Astrocyte (in vitro differentiated cells and primary cell): ENCODE results near the gene PALLD. TPM values are rescaled to one million over a fixed set of nuclear protein-coding genes. Genes with fewer than 3 reads are reported as not detected.

Source experiments
- DNase-seq: peaks from one replicate; pipeline ENCODE4 v3.0.0-alpha.2; 2010; ENCODE audit warnings: low read depth
- FAIRE-seq: peaks from 2 replicates; lab custom pipeline; 2011; peaks lifted over from hg19 to GRCh38; lab: Jason Lieb, UNC
- H2AFZ ChIP-seq: 2 replicates; pipeline ENCODE4 v1.6.0; 2012; ENCODE audit warnings: low read depth, low read length, inconsistent platforms
- H3K27ac ChIP-seq: 2 replicates; pipeline ENCODE4 v1.5.1; 2011; ENCODE audit warnings: low read depth, low read length, inconsistent platforms
- H3K27me3 ChIP-seq: 2 replicates; pipeline ENCODE4 v1.6.0; 2011; ENCODE audit warnings: low read length, inconsistent platforms; ENCODE audit not compliant: insufficient read depth
- H3K36me3 ChIP-seq: 2 replicates; pipeline ENCODE4 v1.5.1; 2011; ENCODE audit warnings: low read length, inconsistent platforms; ENCODE audit not compliant: insufficient read depth
- H3K4me1 ChIP-seq: 2 replicates; pipeline ENCODE4 v1.5.1; 2011; ENCODE audit warnings: low read length, inconsistent platforms; ENCODE audit not compliant: insufficient read depth
- H3K4me2 ChIP-seq: 2 replicates; pipeline ENCODE4 v1.6.0; 2012; ENCODE audit warnings: low read length, inconsistent platforms
- H3K4me3 ChIP-seq: 2 replicates; pipeline ENCODE4 v1.5.1; 2011; ENCODE audit warnings: low read depth, mild to moderate bottlenecking, low read length, inconsistent platforms; ENCODE audit not compliant: insufficient read depth
- H3K79me2 ChIP-seq: 2 replicates; pipeline ENCODE4 v1.6.0; 2012; ENCODE audit warnings: mild to moderate bottlenecking, low read length, inconsistent platforms; ENCODE audit not compliant: insufficient read depth
- H3K9ac ChIP-seq: 2 replicates; pipeline ENCODE4 v1.6.0; 2012; ENCODE audit warnings: mild to moderate bottlenecking, low read length, inconsistent platforms
- H3K9me3 ChIP-seq: 2 replicates; pipeline ENCODE4 v1.5.1; 2012; ENCODE audit warnings: low read depth, mild to moderate bottlenecking, low read length, inconsistent platforms; ENCODE audit not compliant: insufficient read depth
- H4K20me1 ChIP-seq: 2 replicates; pipeline ENCODE4 v1.6.0; 2012; ENCODE audit warnings: low read length, inconsistent platforms; ENCODE audit not compliant: insufficient read depth
- H3K27ac Mint-ChIP-seq: one replicate; pipeline ENCODE4 v1.8.0; 2021; ENCODE audit warnings: mild to moderate bottlenecking, mixed read lengths; ENCODE audit not compliant: unreplicated experiment
- H3K27me3 Mint-ChIP-seq: one replicate; pipeline ENCODE4 v1.8.0; 2021; ENCODE audit warnings: low read depth, mixed read lengths; ENCODE audit not compliant: unreplicated experiment
- H3K36me3 Mint-ChIP-seq: one replicate; pipeline ENCODE4 v1.8.0; 2021; ENCODE audit warnings: low read depth, mixed read lengths; ENCODE audit not compliant: unreplicated experiment
- H3K4me1 Mint-ChIP-seq: one replicate; pipeline ENCODE4 v1.8.0; 2021; ENCODE audit warnings: low read depth, mixed read lengths; ENCODE audit not compliant: unreplicated experiment
- H3K4me3 Mint-ChIP-seq: one replicate; pipeline ENCODE4 v1.8.0; 2021; ENCODE audit warnings: mild to moderate bottlenecking, moderate library complexity, mixed read lengths; ENCODE audit not compliant: unreplicated experiment
- H3K9me3 Mint-ChIP-seq: one replicate; pipeline ENCODE4 v1.8.0; 2021; ENCODE audit warnings: mild to moderate bottlenecking, mixed read lengths; ENCODE audit not compliant: unreplicated experiment
- CTCF ChIP-seq: IDR thresholded peaks from 2 replicates; pipeline ENCODE4 v1.5.1; 2011; ENCODE audit warnings: low read depth, mild to moderate bottlenecking, inconsistent platforms, low read length, moderate library complexity; ENCODE audit not compliant: insufficient read depth
- EZH2 ChIP-seq: IDR thresholded peaks from 2 replicates; pipeline ENCODE4 v1.6.1; 2012; ENCODE audit warnings: mild to moderate bottlenecking, low read length, inconsistent platforms; ENCODE audit not compliant: insufficient read depth
- total RNA-seq: library from RNA; stranded (reverse); gene quantifications from 2 replicates; pipeline ENCODE4 v1.2.1, GENCODE V29; 2021

The PALLD gene
- total RNA-seq, 1 donor from 2014 or later: 498 TPM

- FAIRE-seq: no peak
- H3K79me2 ChIP-seq: no peaks in the 10 kb centered on the region
- H3K27ac ChIP-seq: no peak overlapping the region
- no peak overlapping the region for H2AFZ ChIP-seq
- no peak overlapping the region for H3K27ac Mint-ChIP-seq
- DNase-seq: no peak
- H3K4me2 ChIP-seq: no peak overlapping the region
- no peaks in the 10 kb centered on the region for H4K20me1 ChIP-seq
- H3K36me3 Mint-ChIP-seq: peaks cover 7% of the 10 kb centered on the region
- H3K9me3 Mint-ChIP-seq: peaks cover 2% of the 10 kb centered on the region
- no peaks in the 10 kb centered on the region for H3K36me3 ChIP-seq
- H3K9me3 ChIP-seq: no peaks in the 10 kb centered on the region
- TF ChIP-seq CTCF (no peak), EZH2 (no peak)
- H3K9ac ChIP-seq: no peak overlapping the region
- peaks cover 13% of the 10 kb centered on the region for H3K4me1 ChIP-seq
- no peak overlapping the region for H3K4me3 ChIP-seq
- no peaks in the 10 kb centered on the region for H3K27me3 ChIP-seq
- peaks cover 26% of the 10 kb centered on the region for H3K4me1 Mint-ChIP-seq
- no peaks in the 10 kb centered on the region for H3K27me3 Mint-ChIP-seq
- no peak overlapping the region for H3K4me3 Mint-ChIP-seq
Measured at GRCh38 chr4:168531305-168531704, 34.5 kb downstream of the PALLD start.

- Mint-ChIP-seq H3K36me3 (no peaks in the 10 kb centered on the region), H3K4me3 (no peak overlapping the region), H3K9me3 (no peaks in the 10 kb centered on the region), H3K27me3 (no peaks in the 10 kb centered on the region), H3K4me1 (peaks cover 18% of the 10 kb centered on the region), H3K27ac (no peak overlapping the region)
- H3K4me2 ChIP-seq: no peak overlapping the region
- no peaks in the 10 kb centered on the region for H3K36me3 ChIP-seq
- TF ChIP-seq CTCF (no peak), EZH2 (no peak)
- FAIRE-seq: no peak
- no peaks in the 10 kb centered on the region for H4K20me1 ChIP-seq
- H3K4me3 ChIP-seq: no peak overlapping the region
- H3K9ac ChIP-seq: no peak overlapping the region
- no peak for DNase-seq
- H3K27me3 ChIP-seq: no peaks in the 10 kb centered on the region
- H3K4me1 ChIP-seq: peaks cover 3% of the 10 kb centered on the region
- H3K9me3 ChIP-seq: no peaks in the 10 kb centered on the region
- no peak overlapping the region for H2AFZ ChIP-seq
- no peak overlapping the region for H3K27ac ChIP-seq
- H3K79me2 ChIP-seq: no peaks in the 10 kb centered on the region
Measured at GRCh38 chr4:168534535-168534934, 37.7 kb downstream of the PALLD start.

GRCh38 chr4:168535689-168536088, 38.8 kb downstream of the PALLD start:
- H3K27me3 ChIP-seq: no peaks in the 10 kb centered on the region
- H3K79me2 ChIP-seq: no peaks in the 10 kb centered on the region
- Mint-ChIP-seq H3K9me3 (no peaks in the 10 kb centered on the region), H3K4me3 (no peak overlapping the region), H3K27ac (no peak overlapping the region), H3K36me3 (no peaks in the 10 kb centered on the region), H3K4me1 (peaks cover 27% of the 10 kb centered on the region), H3K27me3 (no peaks in the 10 kb centered on the region)
- no peak overlapping the region for H2AFZ ChIP-seq
- no peak overlapping the region for H3K9ac ChIP-seq
- H3K4me1 ChIP-seq: peaks cover 12% of the 10 kb centered on the region
- no peak overlapping the region for H3K4me2 ChIP-seq
- H3K36me3 ChIP-seq: no peaks in the 10 kb centered on the region
- H3K27ac ChIP-seq: no peak overlapping the region
- no peak overlapping the region for H3K4me3 ChIP-seq
- DNase-seq (no peak), FAIRE-seq (no peak)
- TF ChIP-seq CTCF (no peak), EZH2 (no peak)
- no peaks in the 10 kb centered on the region for H4K20me1 ChIP-seq
- no peaks in the 10 kb centered on the region for H3K9me3 ChIP-seq
